Activated T-cell treated with anti-CD3 and anti-CD28 coated beads, Interleukin-2, amount 50 U/mL, for 24 hours (primary cell): ENCODE measurements around the gene KIF2A.

Experiments
- DNase-seq: peaks from one replicate; pipeline ENCODE4 v3.0.0-alpha.2; 2020
- H3K27ac Mint-ChIP-seq: 2 replicates; pipeline ENCODE4 v1.8.0; 2020; ENCODE audit warnings: mild to moderate bottlenecking, mixed read lengths
- H3K27me3 Mint-ChIP-seq: 2 replicates; pipeline ENCODE4 v1.8.0; 2020; ENCODE audit warnings: mixed read lengths
- H3K36me3 Mint-ChIP-seq: 2 replicates; pipeline ENCODE4 v1.8.0; 2020; ENCODE audit warnings: low read depth, mixed read lengths
- H3K4me1 Mint-ChIP-seq: 2 replicates; pipeline ENCODE4 v1.8.0; 2020; ENCODE audit warnings: low read depth, mixed read lengths
- H3K4me3 Mint-ChIP-seq: 2 replicates; pipeline ENCODE4 v1.8.0; 2020; ENCODE audit warnings: mild to moderate bottlenecking, moderate library complexity, mixed read lengths
- H3K9me3 Mint-ChIP-seq: 2 replicates; pipeline ENCODE4 v1.8.0; 2020; ENCODE audit warnings: mixed read lengths

The KIF2A gene

GRCh38 chr5:62305715-62306322 lies at the start of gene KIF2A:
Gene KIF2A, plus strand, starts transcription at chr5:62306206. Its CDS starts 267 bp downstream, at chr5:62306473.
- Mint-ChIP-seq H3K36me3 (peaks cover 44% of the 10 kb centered on the region), H3K4me1 (peaks cover 58% of the 10 kb centered on the region), H3K4me3 (peak within 1 kb of the TSS; percentile 98), H3K9me3 (peaks cover 3% of the 10 kb centered on the region), H3K27ac (peak within 1 kb of the TSS; percentile 100), H3K27me3 (no peaks in the 10 kb centered on the region)
- DNase-seq: peak; percentile 94

GRCh38 chr5:62257020-62257367 lies 49.0 kb upstream of the KIF2A start:
- DNase-seq: no peak
- Mint-ChIP-seq H3K27ac (peak overlapping the region; percentile 93), H3K9me3 (peaks cover 20% of the 10 kb centered on the region), H3K36me3 (peaks cover 12% of the 10 kb centered on the region), H3K27me3 (no peaks in the 10 kb centered on the region), H3K4me1 (peaks cover 80% of the 10 kb centered on the region), H3K4me3 (peak overlapping the region; percentile 54)

GRCh38 chr5:62258654-62259053 lies 47.4 kb upstream of the KIF2A start:
- H3K4me3 Mint-ChIP-seq: no peak overlapping the region
- H3K27ac Mint-ChIP-seq: no peak overlapping the region
- peaks cover 74% of the 10 kb centered on the region for H3K4me1 Mint-ChIP-seq

GRCh38 chr5:62259699-62260250 lies 46.2 kb upstream of the KIF2A start:
- Mint-ChIP-seq H3K27me3 (no peaks in the 10 kb centered on the region), H3K9me3 (no peaks in the 10 kb centered on the region), H3K27ac (no peak overlapping the region), H3K4me1 (peaks cover 67% of the 10 kb centered on the region), H3K4me3 (no peak overlapping the region), H3K36me3 (no peaks in the 10 kb centered on the region)
- no peak for DNase-seq

More at GRCh38 chr5:62258654-62259053, 47.4 kb upstream of the KIF2A start:
- H3K36me3 Mint-ChIP-seq: peaks cover 2% of the 10 kb centered on the region
- H3K9me3 Mint-ChIP-seq: peaks cover 7% of the 10 kb centered on the region
- no peak for DNase-seq
- H3K27me3 Mint-ChIP-seq: no peaks in the 10 kb centered on the region

GRCh38 chr5:62260513-62260912 lies 45.5 kb upstream of the KIF2A start:
- H3K36me3 Mint-ChIP-seq: no peaks in the 10 kb centered on the region
- H3K27ac Mint-ChIP-seq: no peak overlapping the region
- H3K4me3 Mint-ChIP-seq: no peak overlapping the region
- H3K9me3 Mint-ChIP-seq: no peaks in the 10 kb centered on the region
- DNase-seq: no peak
- no peaks in the 10 kb centered on the region for H3K27me3 Mint-ChIP-seq
- peaks cover 63% of the 10 kb centered on the region for H3K4me1 Mint-ChIP-seq

GRCh38 chr5:62263401-62263800 lies 42.6 kb upstream of the KIF2A start:
- Mint-ChIP-seq H3K36me3 (no peaks in the 10 kb centered on the region), H3K9me3 (no peaks in the 10 kb centered on the region), H3K27ac (no peak overlapping the region), H3K4me3 (no peak overlapping the region), H3K4me1 (peaks cover 52% of the 10 kb centered on the region), H3K27me3 (no peaks in the 10 kb centered on the region)
- no peak for DNase-seq

GRCh38 chr5:62265648-62266112 lies 40.3 kb upstream of the KIF2A start:
- no peaks in the 10 kb centered on the region for H3K27me3 Mint-ChIP-seq
- peaks cover 38% of the 10 kb centered on the region for H3K4me1 Mint-ChIP-seq
- H3K27ac Mint-ChIP-seq: no peak overlapping the region
- no peaks in the 10 kb centered on the region for H3K9me3 Mint-ChIP-seq
- DNase-seq: no peak
- H3K36me3 Mint-ChIP-seq: no peaks in the 10 kb centered on the region
- H3K4me3 Mint-ChIP-seq: no peak overlapping the region

GRCh38 chr5:62266573-62266972 lies 39.4 kb upstream of the KIF2A start:
- no peaks in the 10 kb centered on the region for H3K27me3 Mint-ChIP-seq
- no peak for DNase-seq
- H3K4me1 Mint-ChIP-seq: peaks cover 34% of the 10 kb centered on the region
- H3K4me3 Mint-ChIP-seq: no peak overlapping the region
- no peaks in the 10 kb centered on the region for H3K9me3 Mint-ChIP-seq
- no peak overlapping the region for H3K27ac Mint-ChIP-seq
- no peaks in the 10 kb centered on the region for H3K36me3 Mint-ChIP-seq

- no peaks in the 10 kb centered on the region for H3K36me3 Mint-ChIP-seq
- H3K27ac Mint-ChIP-seq: no peak overlapping the region
- DNase-seq: no peak
- peaks cover 32% of the 10 kb centered on the region for H3K4me1 Mint-ChIP-seq
- H3K27me3 Mint-ChIP-seq: no peaks in the 10 kb centered on the region
- no peaks in the 10 kb centered on the region for H3K9me3 Mint-ChIP-seq
- no peak overlapping the region for H3K4me3 Mint-ChIP-seq
These were observed 37.8 kb upstream of the KIF2A start for GRCh38 chr5:62268234-62268633.

- Mint-ChIP-seq H3K9me3 (no peaks in the 10 kb centered on the region), H3K27ac (no peak overlapping the region), H3K27me3 (no peaks in the 10 kb centered on the region), H3K36me3 (no peaks in the 10 kb centered on the region), H3K4me3 (no peak overlapping the region), H3K4me1 (peaks cover 31% of the 10 kb centered on the region)
- DNase-seq: no peak
These were observed 37.2 kb upstream of the KIF2A start for GRCh38 chr5:62268792-62269191.

- peaks cover 25% of the 10 kb centered on the region for H3K4me1 Mint-ChIP-seq
- DNase-seq: no peak
- no peaks in the 10 kb centered on the region for H3K9me3 Mint-ChIP-seq
- H3K27me3 Mint-ChIP-seq: no peaks in the 10 kb centered on the region
- H3K27ac Mint-ChIP-seq: no peak overlapping the region
- no peaks in the 10 kb centered on the region for H3K36me3 Mint-ChIP-seq
- H3K4me3 Mint-ChIP-seq: no peak overlapping the region
These were observed 34.6 kb upstream of the KIF2A start for GRCh38 chr5:62271370-62271769.

- Mint-ChIP-seq H3K27me3 (no peaks in the 10 kb centered on the region), H3K27ac (no peak overlapping the region), H3K9me3 (no peaks in the 10 kb centered on the region), H3K4me1 (peaks cover 30% of the 10 kb centered on the region), H3K4me3 (no peak overlapping the region), H3K36me3 (no peaks in the 10 kb centered on the region)
- no peak for DNase-seq
These were observed 34.1 kb upstream of the KIF2A start for GRCh38 chr5:62271870-62272269.

- Mint-ChIP-seq H3K9me3 (no peaks in the 10 kb centered on the region), H3K4me3 (no peak overlapping the region), H3K4me1 (peaks cover 28% of the 10 kb centered on the region), H3K27me3 (no peaks in the 10 kb centered on the region), H3K36me3 (no peaks in the 10 kb centered on the region), H3K27ac (no peak overlapping the region)
- no peak for DNase-seq
These were observed 32.3 kb upstream of the KIF2A start for GRCh38 chr5:62273687-62274086.

GRCh38 chr5:62275581-62275980 lies 30.4 kb upstream of the KIF2A start:
- Mint-ChIP-seq H3K4me1 (peaks cover 24% of the 10 kb centered on the region), H3K9me3 (no peaks in the 10 kb centered on the region), H3K27ac (no peak overlapping the region), H3K36me3 (no peaks in the 10 kb centered on the region), H3K4me3 (no peak overlapping the region), H3K27me3 (no peaks in the 10 kb centered on the region)
- DNase-seq: no peak

GRCh38 chr5:62281411-62281810 lies 24.6 kb upstream of the KIF2A start:
- Mint-ChIP-seq H3K4me1 (peaks cover 57% of the 10 kb centered on the region), H3K9me3 (peaks cover 11% of the 10 kb centered on the region), H3K4me3 (no peak overlapping the region)

More at GRCh38 chr5:62281411-62281810, 24.6 kb upstream of the KIF2A start:
- H3K36me3 Mint-ChIP-seq: peaks cover 11% of the 10 kb centered on the region
- H3K27ac Mint-ChIP-seq: no peak overlapping the region
- no peak for DNase-seq
- H3K27me3 Mint-ChIP-seq: no peaks in the 10 kb centered on the region
